PC-9 (cell line): ENCODE measurements around the gene GALC. TPM values are rescaled to one million over a fixed set of nuclear protein-coding genes. Genes with fewer than 3 reads are reported as not detected.
"Not testable (repeated sequence)": the region's sequence is repeated elsewhere in the genome, so short reads cannot be mapped to it uniquely, and the experiment has no call there.

Experiments used
- BruUV-seq: library from RNA; stranded (reverse); fragments of 400-500 nt; replicated peaks from 2 replicates; lab custom pipeline; 2021; lab: Mats Ljungman, UMichigan
- CTCF ChIA-PET: fragments of 300-600 bp; sonication (Branson Sonifier 250); formaldehyde crosslinking; loops from one replicate; lab custom pipeline; 2022; ENCODE audit warnings: antibody characterized with exemption; lab: Charles Lee
- POLR2A ChIA-PET: fragments of 300-600 bp; sonication (Branson Sonifier 250); formaldehyde crosslinking; loops from one replicate; lab custom pipeline; 2022; ENCODE audit warnings: antibody characterized with exemption; ENCODE audit not compliant: unreplicated experiment; lab: Charles Lee
- DNase-seq, 2 experiments: peaks; one replicate each; pipeline versions ENCODE4 v3.0.0 to v3.0.0-alpha.2; 2015 to 2022; ENCODE audit warnings: mixed read lengths in 1 of 2
- H2AFZ ChIP-seq: fragments of 200-600 bp; sonication (generic); 2 replicates; pipeline ENCODE4 v1.8.1; 2017; ENCODE audit warnings: antibody characterized with exemption
- H3F3A ChIP-seq: fragments of 200-600 bp; sonication (generic); 2 replicates; pipeline ENCODE4 v1.8.1; 2017; ENCODE audit warnings: antibody characterized with exemption, mild to moderate bottlenecking, low read depth; ENCODE audit not compliant: insufficient read depth
- H3K27ac ChIP-seq: fragments of 200-600 bp; sonication (generic); 2 replicates; pipeline ENCODE4 v1.6.1; 2016; ENCODE audit warnings: mixed run types
- H3K27me3 ChIP-seq: fragments of 200-600 bp; sonication (generic); 2 replicates; pipeline ENCODE4 v1.6.1; 2016; ENCODE audit warnings: low read depth, mixed run types; ENCODE audit not compliant: insufficient read depth
- H3K36me3 ChIP-seq: fragments of 200-600 bp; sonication (generic); 2 replicates; pipeline ENCODE4 v1.6.1; 2016; ENCODE audit warnings: low read depth, mixed run types
- H3K4me1 ChIP-seq: fragments of 200-600 bp; sonication (generic); replicated peaks from 2 replicates; pipeline ENCODE4 v1.6.1; 2016; ENCODE audit warnings: mixed run types; ENCODE audit not compliant: insufficient read depth
- H3K4me2 ChIP-seq: fragments of 200-600 bp; sonication (generic); 2 replicates; pipeline ENCODE4 v1.6.1; 2017; ENCODE audit warnings: mixed run types
- H3K4me3 ChIP-seq: fragments of 200-600 bp; sonication (generic); 2 replicates; pipeline ENCODE4 v1.6.1; 2016; ENCODE audit warnings: mixed run types
- H3K79me2 ChIP-seq: fragments of 200-600 bp; sonication (generic); 2 replicates; pipeline ENCODE4 v1.6.1; 2017; ENCODE audit warnings: low read depth, mixed run types
- H3K9me2 ChIP-seq: fragments of 200-600 bp; sonication (generic); 2 replicates; pipeline ENCODE4 v1.8.1; 2017; ENCODE audit warnings: mild to moderate bottlenecking; ENCODE audit not compliant: insufficient read depth
- H3K9me3 ChIP-seq: fragments of 200-600 bp; sonication (generic); 2 replicates; pipeline ENCODE4 v1.8.1; 2016; ENCODE audit warnings: low read depth; ENCODE audit not compliant: insufficient read depth
- H4K20me1 ChIP-seq: fragments of 200-600 bp; sonication (generic); 2 replicates; pipeline ENCODE4 v1.8.1; 2017; ENCODE audit not compliant: insufficient read depth
- EZH2 ChIP-seq: fragments of 200-600 bp; sonication (generic); IDR thresholded peaks from 2 replicates; pipeline ENCODE4 v1.8.0; 2017; ENCODE audit warnings: antibody characterized with exemption, low read depth
- intact Hi-C: fragments of 100-400 bp; cut with micrococcal nuclease; formaldehyde crosslinking; loops from one replicate; pipeline ENCODE4 v1.10.0; 2022; ENCODE audit not compliant: unreplicated experiment
- total RNA-seq: library from RNA; stranded (reverse); gene quantifications from 2 replicates; pipeline ENCODE4 v1.2.3, GENCODE V29; 2021
- TF ChIP-seq, protein P1 (sequence below): fragments of 200-600 bp; sonication (generic); conservative IDR thresholded peaks from 2 replicates; pipeline ENCODE4 v1.6.1; 2017; ENCODE audit warnings: mixed run types, antibody characterized with exemption, mild to moderate bottlenecking, moderate library complexity

The GALC gene
- total RNA-seq, 1 experiment from 2014 or later = 2.0 TPM

DNA sequence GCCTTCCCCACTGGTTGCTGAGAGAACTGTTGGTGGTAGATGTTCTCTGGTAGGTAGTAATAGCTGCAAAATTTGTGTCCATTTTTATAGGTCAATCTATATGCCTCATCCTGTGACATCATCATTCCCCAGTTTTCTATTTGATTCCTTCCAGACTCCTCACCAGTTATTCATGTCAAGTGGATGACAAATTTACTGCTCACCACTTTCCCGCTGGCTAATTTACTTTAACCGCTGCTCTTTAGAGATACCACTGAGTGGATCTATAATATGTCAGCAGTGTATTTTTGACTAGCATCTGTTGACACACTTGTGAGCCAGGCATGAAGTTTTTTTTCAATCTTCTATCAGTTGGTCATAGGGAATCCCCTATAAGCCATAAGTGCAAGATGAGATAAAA, 36.5 kb upstream of the GALC start:
- no TSS peak for BruUV-seq
- Histone ChIP-seq H3K9me2 (no peaks in the 10 kb centered on the region), H3K4me1 (no peaks in the 10 kb centered on the region), H3K27me3 (no peaks in the 10 kb centered on the region), H3K4me2 (no peak overlapping the region), H2AFZ (no peak overlapping the region), H4K20me1 (no peaks in the 10 kb centered on the region), H3K9me3 (no peaks in the 10 kb centered on the region), H3K36me3 (no peaks in the 10 kb centered on the region), H3K4me3 (no peak overlapping the region), H3K79me2 (no peaks in the 10 kb centered on the region), H3K27ac (no peak overlapping the region), H3F3A (no peaks in the 10 kb centered on the region)
- TF ChIP-seq, protein P1, sequence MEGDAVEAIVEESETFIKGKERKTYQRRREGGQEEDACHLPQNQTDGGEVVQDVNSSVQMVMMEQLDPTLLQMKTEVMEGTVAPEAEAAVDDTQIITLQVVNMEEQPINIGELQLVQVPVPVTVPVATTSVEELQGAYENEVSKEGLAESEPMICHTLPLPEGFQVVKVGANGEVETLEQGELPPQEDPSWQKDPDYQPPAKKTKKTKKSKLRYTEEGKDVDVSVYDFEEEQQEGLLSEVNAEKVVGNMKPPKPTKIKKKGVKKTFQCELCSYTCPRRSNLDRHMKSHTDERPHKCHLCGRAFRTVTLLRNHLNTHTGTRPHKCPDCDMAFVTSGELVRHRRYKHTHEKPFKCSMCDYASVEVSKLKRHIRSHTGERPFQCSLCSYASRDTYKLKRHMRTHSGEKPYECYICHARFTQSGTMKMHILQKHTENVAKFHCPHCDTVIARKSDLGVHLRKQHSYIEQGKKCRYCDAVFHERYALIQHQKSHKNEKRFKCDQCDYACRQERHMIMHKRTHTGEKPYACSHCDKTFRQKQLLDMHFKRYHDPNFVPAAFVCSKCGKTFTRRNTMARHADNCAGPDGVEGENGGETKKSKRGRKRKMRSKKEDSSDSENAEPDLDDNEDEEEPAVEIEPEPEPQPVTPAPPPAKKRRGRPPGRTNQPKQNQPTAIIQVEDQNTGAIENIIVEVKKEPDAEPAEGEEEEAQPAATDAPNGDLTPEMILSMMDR = no peak
- DNase-seq = no peak
- ChIA-PET CTCF (no interaction called here), POLR2A (no interaction called here)
- intact Hi-C loops = no loop called here

DNA sequence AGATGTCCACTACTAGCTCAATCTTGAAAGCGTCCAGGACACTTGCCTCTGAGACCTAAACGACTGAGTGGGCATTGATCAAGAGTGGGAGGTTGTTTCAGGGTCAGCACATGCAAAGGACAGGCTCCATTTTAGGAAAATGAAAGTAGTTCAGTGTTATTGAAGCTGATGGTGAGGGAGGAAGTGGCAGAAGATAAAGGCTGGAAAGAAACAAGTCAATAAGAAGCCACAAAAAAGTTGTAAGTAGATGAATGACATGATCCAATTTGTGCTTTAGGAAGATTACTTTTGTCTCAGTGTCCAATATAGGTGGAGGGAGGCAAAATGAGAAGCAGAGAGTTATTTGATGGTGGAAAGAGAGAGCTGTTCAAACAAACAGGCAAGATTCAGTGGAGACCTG, 33.9 kb upstream of the GALC start:
- H3K79me2 ChIP-seq = no peaks in the 10 kb centered on the region
- intact Hi-C loops = no loop called here
- no peaks in the 10 kb centered on the region for H3K36me3 ChIP-seq
- no peaks in the 10 kb centered on the region for H3K9me2 ChIP-seq
- CTCF ChIA-PET = no interaction called here
- H3F3A ChIP-seq = no peaks in the 10 kb centered on the region
- H2AFZ ChIP-seq = no peak overlapping the region
- no peak overlapping the region for H3K27ac ChIP-seq
- POLR2A ChIA-PET = no interaction called here
- no TSS peak for BruUV-seq
- DNase-seq = no peak
- H3K4me2 ChIP-seq = no peak overlapping the region
- H3K4me3 ChIP-seq = no peak overlapping the region
- no peaks in the 10 kb centered on the region for H3K27me3 ChIP-seq
- TF ChIP-seq, protein P1 = no peak
- TF ChIP-seq EZH2 = no peak
- no peaks in the 10 kb centered on the region for H4K20me1 ChIP-seq
- no peaks in the 10 kb centered on the region for H3K9me3 ChIP-seq
- no peaks in the 10 kb centered on the region for H3K4me1 ChIP-seq

DNA sequence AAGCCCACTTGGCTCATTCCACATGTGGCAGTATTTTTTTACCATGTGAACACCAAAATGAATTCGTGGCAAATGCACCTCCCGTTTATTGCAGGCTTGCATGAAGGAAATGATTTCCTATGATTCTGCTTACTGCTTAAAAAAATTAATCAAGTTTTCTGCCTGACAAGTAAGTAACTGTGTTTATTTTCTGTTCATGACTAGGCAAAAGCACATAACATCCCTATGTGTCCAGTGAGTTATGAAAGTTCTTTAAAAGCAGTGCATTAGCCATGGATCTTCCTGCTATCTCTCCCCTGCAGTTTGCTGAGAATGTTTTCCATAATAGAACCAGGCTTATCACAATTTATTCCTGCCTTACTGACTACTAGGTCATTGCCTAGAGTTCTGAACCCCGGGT, 32.3 kb upstream of the GALC start:
- no peaks in the 10 kb centered on the region for H4K20me1 ChIP-seq
- no peaks in the 10 kb centered on the region for H3K79me2 ChIP-seq
- no peaks in the 10 kb centered on the region for H3K4me1 ChIP-seq
- DNase-seq = no peak
- H3K36me3 ChIP-seq = no peaks in the 10 kb centered on the region
- CTCF ChIA-PET = no interaction called here
- intact Hi-C loops = no loop called here
- no peaks in the 10 kb centered on the region for H3K9me3 ChIP-seq
- H3K4me2 ChIP-seq = no peak overlapping the region
- no peak overlapping the region for H3K27ac ChIP-seq
- H3K9me2 ChIP-seq = no peaks in the 10 kb centered on the region
- H3K27me3 ChIP-seq = no peaks in the 10 kb centered on the region
- no TSS peak for BruUV-seq
- H3K4me3 ChIP-seq = no peak overlapping the region
- H3F3A ChIP-seq = no peaks in the 10 kb centered on the region
- POLR2A ChIA-PET = no interaction called here
- TF ChIP-seq EZH2 = no peak
- TF ChIP-seq, protein P1 = no peak
- H2AFZ ChIP-seq = no peak overlapping the region

DNA sequence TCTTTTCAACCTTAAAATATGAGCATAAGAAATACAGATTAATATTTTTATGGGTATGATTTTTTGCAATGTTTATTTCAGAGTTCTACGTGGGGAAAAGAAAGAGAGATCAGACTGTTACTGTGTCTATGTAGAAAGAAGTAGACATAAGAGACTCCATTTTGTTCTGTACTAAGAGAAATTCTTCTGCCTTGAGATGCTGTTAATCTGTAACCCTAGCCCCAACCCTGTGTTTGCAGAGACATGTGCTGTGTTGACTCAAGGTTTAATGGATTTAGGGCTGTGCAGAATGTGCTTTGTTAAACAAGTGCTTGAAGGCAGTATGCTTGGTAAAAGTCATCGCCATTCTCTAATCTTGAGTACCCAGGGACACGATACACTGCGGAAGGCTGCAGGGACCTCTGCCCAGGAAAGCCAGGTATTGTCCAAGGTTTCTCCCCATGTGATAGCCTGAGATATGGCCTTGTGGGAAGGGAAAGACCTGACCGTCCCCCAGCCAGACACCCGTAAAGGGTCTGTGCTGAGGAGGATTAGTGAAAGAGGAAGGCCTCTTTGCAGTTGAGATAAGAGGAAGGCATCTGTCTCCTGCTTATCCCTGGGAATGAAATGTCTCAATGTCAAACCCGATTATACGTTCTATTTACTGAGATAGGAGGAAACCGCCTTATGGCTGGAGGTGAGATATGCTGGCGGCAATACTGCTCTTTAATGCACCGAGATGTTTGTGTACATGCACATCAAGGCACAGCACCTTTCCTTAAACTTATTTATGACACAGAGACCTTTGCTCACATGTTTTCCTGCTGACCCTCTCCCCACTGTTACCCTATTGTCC, 31.5 kb upstream of the GALC start:
- H3K9me2 ChIP-seq, H4K20me1 ChIP-seq, intact Hi-C loops, H3K4me1 ChIP-seq, H3K9me3 ChIP-seq, BruUV-seq, H3K79me2 ChIP-seq, H2AFZ ChIP-seq, H3F3A ChIP-seq, H3K27me3 ChIP-seq, DNase-seq, H3K4me3 ChIP-seq, CTCF ChIA-PET, H3K36me3 ChIP-seq, H3K4me2 ChIP-seq, POLR2A ChIA-PET, H3K27ac ChIP-seq: not testable (repeated sequence)
